Measurements from ENCODE around the gene GSK3B.

Gene GSK3B

GRCh38 chr3:119783255-119783654 lies 311.0 kb downstream of the GSK3B start:
- in situ Hi-C loops (cut with HindIII; ENCODE audit: low sequenced_read_pairs) = no loop called here

GRCh38 chr3:119782460-119782859 lies 311.8 kb downstream of the GSK3B start:
- no peak for DNase-seq (ENCODE audit: low read depth, low spot score)
- TF ChIP-seq CTCF (IDR thresholded peaks at IDR 0.05; ENCODE audit: low read depth, low read length) = no peak
- in situ Hi-C loops (cut with HindIII; ENCODE audit: low sequenced_read_pairs) = no loop called here
- H3K4me3 ChIP-seq (ENCODE audit: low read depth, low read length) = no peak overlapping the region

More at GRCh38 chr3:119783255-119783654, 311.0 kb downstream of the GSK3B start:
- no peak for TF ChIP-seq CTCF (IDR thresholded peaks at IDR 0.05; ENCODE audit: low read depth, low read length)
- DNase-seq (ENCODE audit: low read depth, low spot score) = no peak
- H3K4me3 ChIP-seq (ENCODE audit: low read depth, low read length) = no peak overlapping the region

DNA sequence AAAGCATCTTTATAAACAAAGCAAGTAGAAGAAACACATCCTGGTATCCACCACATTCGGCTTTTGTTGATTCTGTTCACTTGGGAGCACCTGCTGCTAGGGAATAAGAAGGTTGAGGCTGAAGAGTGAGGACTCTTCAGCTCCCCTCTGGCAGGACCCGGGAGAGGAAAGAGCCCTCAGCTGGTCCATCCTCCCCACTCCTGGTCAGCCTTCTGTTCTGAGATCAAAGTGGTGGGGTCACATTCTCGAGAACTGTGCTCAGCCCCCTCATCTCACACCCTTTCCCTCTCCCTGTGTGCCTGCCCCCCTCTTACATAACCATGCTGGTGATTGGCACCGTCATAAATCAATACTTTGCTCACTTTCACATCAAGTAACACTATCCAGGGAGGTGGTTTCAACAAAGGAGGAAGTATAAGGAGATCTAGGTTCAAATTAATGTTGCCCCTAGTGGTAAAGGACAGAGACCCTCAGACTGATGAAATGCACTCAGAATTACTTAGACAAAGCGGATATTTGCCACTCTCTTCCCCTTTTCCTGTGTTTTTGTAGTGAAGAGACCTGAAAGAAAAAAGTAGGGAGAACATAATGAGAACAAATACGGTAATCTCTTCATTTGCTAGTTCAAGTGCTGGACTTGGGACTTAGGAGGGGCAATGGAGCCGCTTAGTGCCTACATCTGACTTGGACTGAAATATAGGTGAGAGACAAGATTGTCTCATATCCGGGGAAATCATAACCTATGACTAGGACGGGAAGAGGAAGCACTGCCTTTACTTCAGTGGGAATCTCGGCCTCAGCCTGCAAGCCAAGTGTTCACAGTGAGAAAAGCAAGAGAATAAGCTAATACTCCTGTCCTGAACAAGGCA lies 312.7 kb downstream of the GSK3B start, which contains the start of gene NR1I2:
Gene NR1I2, plus strand, starts transcription at position 772 of the 869 bp plus-strand sequence.
- H3K4me3 ChIP-seq (ENCODE audit: low read depth, low read length) = no peak within 1 kb of the TSS
- TF ChIP-seq CTCF (IDR thresholded peaks at IDR 0.05; ENCODE audit: low read depth, low read length) = no peak
- DNase-seq (ENCODE audit: low read depth, low spot score) = no peak
- in situ Hi-C loops (cut with HindIII; ENCODE audit: low sequenced_read_pairs) = no loop called here

DNA sequence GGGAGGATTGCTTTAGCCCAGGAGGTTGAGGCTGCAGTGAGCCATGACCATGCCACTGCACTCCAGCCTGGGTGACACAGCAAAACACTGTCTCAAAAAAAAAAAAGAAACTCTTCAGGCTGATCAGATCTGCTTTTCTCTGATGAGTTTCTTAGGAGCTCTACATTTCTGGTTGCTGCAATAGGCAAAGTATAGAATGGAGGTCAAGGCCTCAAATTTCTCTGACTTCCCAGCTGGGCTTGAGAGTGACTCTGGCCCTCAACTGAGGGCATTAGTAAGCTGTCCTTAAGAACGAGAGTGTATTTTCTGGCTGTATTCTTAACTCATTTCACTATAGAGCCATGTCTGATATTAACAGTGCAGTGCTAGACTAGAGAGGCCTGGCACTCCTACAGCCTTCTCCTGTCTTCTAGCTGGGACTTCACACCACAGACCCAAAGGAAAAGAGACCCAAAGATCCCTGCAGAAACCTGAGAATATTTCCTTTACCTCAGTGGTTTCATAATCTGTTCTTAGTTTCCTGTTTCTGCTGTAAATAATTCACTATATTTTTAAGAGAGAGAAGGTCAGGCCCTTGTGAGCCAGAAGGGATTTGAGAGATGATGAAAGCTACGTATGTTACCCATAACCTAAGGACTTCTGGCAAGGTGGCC lies 314.4 kb downstream of the GSK3B start:
- TF ChIP-seq CTCF (IDR thresholded peaks at IDR 0.05; ENCODE audit: low read depth, low read length) = no peak
- in situ Hi-C loops (cut with HindIII; ENCODE audit: low sequenced_read_pairs) = no loop called here

DNA sequence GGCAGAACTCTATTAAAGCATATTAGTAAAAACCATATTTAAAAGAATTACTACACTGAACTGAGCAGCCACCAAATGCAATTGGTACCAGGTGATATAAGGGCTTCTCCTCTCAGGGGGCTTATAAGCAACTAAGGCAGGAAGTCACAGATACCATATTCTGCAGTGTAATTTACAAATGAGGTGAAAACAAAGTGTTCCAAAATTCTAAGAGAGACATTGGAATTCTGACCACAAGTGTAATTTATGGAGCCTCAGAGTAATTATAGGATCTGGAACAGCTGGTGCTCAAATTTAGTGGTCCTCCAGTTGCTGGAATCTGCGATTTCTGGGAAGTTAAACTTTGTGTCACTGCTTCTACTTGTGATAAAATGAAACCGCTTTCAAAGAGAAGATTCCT lies 315.4 kb downstream of the GSK3B start:
- in situ Hi-C loops (cut with HindIII; ENCODE audit: low sequenced_read_pairs) = no loop called here
- no peak overlapping the region for H3K4me3 ChIP-seq (ENCODE audit: low read depth, low read length)
- TF ChIP-seq CTCF (IDR thresholded peaks at IDR 0.05; ENCODE audit: low read depth, low read length) = no peak
- DNase-seq (ENCODE audit: low read depth, low spot score) = no peak

More for the DNA sequence above, 314.4 kb downstream of the GSK3B start:
- DNase-seq (ENCODE audit: low read depth, low spot score) = no peak
- no peak overlapping the region for H3K4me3 ChIP-seq (ENCODE audit: low read depth, low read length)

- in situ Hi-C loops (cut with HindIII; ENCODE audit: low sequenced_read_pairs) = no loop called here
- DNase-seq (ENCODE audit: low read depth, low spot score) = no peak
- TF ChIP-seq CTCF (IDR thresholded peaks at IDR 0.05; ENCODE audit: low read depth, low read length) = no peak
- H3K4me3 ChIP-seq (ENCODE audit: low read depth, low read length) = no peak overlapping the region
These were observed 316.1 kb downstream of the GSK3B start for GRCh38 chr3:119778176-119778575.

Measured in astrocyte of the spinal cord (primary cell).